ENCODE measurements around the gene ACSM5.

Gene ACSM5

GRCh38 chr16:20391045-20391444, 18.3 kb upstream of the ACSM5 start:
- Mint-ChIP-seq H3K4me1 (ENCODE audit: low read depth) (no peaks in the 10 kb centered on the region), H3K36me3 (ENCODE audit: low read depth) (no peaks in the 10 kb centered on the region), H3K27me3 (peaks cover 17% of the 10 kb centered on the region), H3K27ac (no peak overlapping the region), H3K4me3 (no peak overlapping the region), H3K9me3 (no peaks in the 10 kb centered on the region)
- no peak for DNase-seq

GRCh38 chr16:20393801-20394577, 15.3 kb upstream of the ACSM5 start:
- Mint-ChIP-seq H3K27me3 (peaks cover under 1% of the 10 kb centered on the region), H3K4me3 (no peak overlapping the region), H3K27ac (no peak overlapping the region), H3K4me1 (ENCODE audit: low read depth) (no peaks in the 10 kb centered on the region), H3K36me3 (ENCODE audit: low read depth) (no peaks in the 10 kb centered on the region), H3K9me3 (no peaks in the 10 kb centered on the region)
- DNase-seq: no peak

- no peaks in the 10 kb centered on the region for H3K27me3 Mint-ChIP-seq
- no peak overlapping the region for H3K27ac Mint-ChIP-seq
- no peak overlapping the region for H3K4me3 Mint-ChIP-seq
- no peaks in the 10 kb centered on the region for H3K36me3 Mint-ChIP-seq (ENCODE audit: low read depth)
- no peaks in the 10 kb centered on the region for H3K9me3 Mint-ChIP-seq
- no peaks in the 10 kb centered on the region for H3K4me1 Mint-ChIP-seq (ENCODE audit: low read depth)
- DNase-seq: no peak
These were observed 13.4 kb upstream of the ACSM5 start for GRCh38 chr16:20395946-20396345.

- H3K4me1 Mint-ChIP-seq (ENCODE audit: low read depth): no peaks in the 10 kb centered on the region
- no peaks in the 10 kb centered on the region for H3K27me3 Mint-ChIP-seq
- H3K36me3 Mint-ChIP-seq (ENCODE audit: low read depth): no peaks in the 10 kb centered on the region
- no peaks in the 10 kb centered on the region for H3K9me3 Mint-ChIP-seq
- H3K4me3 Mint-ChIP-seq: no peak overlapping the region
- no peak overlapping the region for H3K27ac Mint-ChIP-seq
- no peak for DNase-seq
These were observed 12.4 kb upstream of the ACSM5 start for GRCh38 chr16:20396846-20397467.

- no peaks in the 10 kb centered on the region for H3K27me3 Mint-ChIP-seq
- H3K4me3 Mint-ChIP-seq: no peak overlapping the region
- H3K9me3 Mint-ChIP-seq: no peaks in the 10 kb centered on the region
- no peak for DNase-seq
- H3K36me3 Mint-ChIP-seq (ENCODE audit: low read depth): no peaks in the 10 kb centered on the region
- no peaks in the 10 kb centered on the region for H3K4me1 Mint-ChIP-seq (ENCODE audit: low read depth)
- no peak overlapping the region for H3K27ac Mint-ChIP-seq
These were observed 11.8 kb upstream of the ACSM5 start for GRCh38 chr16:20397468-20398074.

GRCh38 chr16:20398603-20399002, 10.7 kb upstream of the ACSM5 start:
- H3K27me3 Mint-ChIP-seq: no peaks in the 10 kb centered on the region
- no peak overlapping the region for H3K4me3 Mint-ChIP-seq
- H3K4me1 Mint-ChIP-seq (ENCODE audit: low read depth): no peaks in the 10 kb centered on the region
- no peak overlapping the region for H3K27ac Mint-ChIP-seq
- no peaks in the 10 kb centered on the region for H3K36me3 Mint-ChIP-seq (ENCODE audit: low read depth)
- DNase-seq: no peak
- H3K9me3 Mint-ChIP-seq: no peaks in the 10 kb centered on the region

- Mint-ChIP-seq H3K4me3 (no peak overlapping the region), H3K27ac (no peak overlapping the region), H3K27me3 (no peaks in the 10 kb centered on the region), H3K4me1 (ENCODE audit: low read depth) (no peaks in the 10 kb centered on the region), H3K9me3 (no peaks in the 10 kb centered on the region), H3K36me3 (ENCODE audit: low read depth) (no peaks in the 10 kb centered on the region)
- no peak for DNase-seq
These were observed 10.1 kb upstream of the ACSM5 start for GRCh38 chr16:20399185-20399584.

- DNase-seq: no peak
- no peaks in the 10 kb centered on the region for H3K27me3 Mint-ChIP-seq
- no peaks in the 10 kb centered on the region for H3K36me3 Mint-ChIP-seq (ENCODE audit: low read depth)
- no peaks in the 10 kb centered on the region for H3K4me1 Mint-ChIP-seq (ENCODE audit: low read depth)
- H3K27ac Mint-ChIP-seq: no peak overlapping the region
- H3K9me3 Mint-ChIP-seq: no peaks in the 10 kb centered on the region
- H3K4me3 Mint-ChIP-seq: no peak overlapping the region
These were observed 8.3 kb upstream of the ACSM5 start for GRCh38 chr16:20401066-20401465.

GRCh38 chr16:20401475-20402016, 7.8 kb upstream of the ACSM5 start:
- Mint-ChIP-seq H3K9me3 (no peaks in the 10 kb centered on the region), H3K27ac (no peak overlapping the region), H3K4me3 (no peak overlapping the region), H3K36me3 (ENCODE audit: low read depth) (no peaks in the 10 kb centered on the region), H3K4me1 (ENCODE audit: low read depth) (no peaks in the 10 kb centered on the region), H3K27me3 (no peaks in the 10 kb centered on the region)
- DNase-seq: no peak

GRCh38 chr16:20402651-20403050, 6.7 kb upstream of the ACSM5 start:
- Mint-ChIP-seq H3K4me1 (ENCODE audit: low read depth) (no peaks in the 10 kb centered on the region), H3K36me3 (ENCODE audit: low read depth) (no peaks in the 10 kb centered on the region), H3K9me3 (no peaks in the 10 kb centered on the region), H3K27me3 (no peaks in the 10 kb centered on the region), H3K4me3 (no peak overlapping the region), H3K27ac (no peak overlapping the region)
- DNase-seq: no peak

GRCh38 chr16:20404637-20405036, 4.7 kb upstream of the ACSM5 start, which contains the start of gene PDILT:
TSS of gene PDILT (minus strand) at chr16:20404737. CDS start at chr16:20399300, 5,437 bp downstream.
- H3K4me3 Mint-ChIP-seq: no peak within 1 kb of the TSS
- peaks cover 6% of the 10 kb centered on the region for H3K27me3 Mint-ChIP-seq
- no peaks in the 10 kb centered on the region for H3K36me3 Mint-ChIP-seq (ENCODE audit: low read depth)
- no peak within 1 kb of the TSS for H3K27ac Mint-ChIP-seq
- no peaks in the 10 kb centered on the region for H3K9me3 Mint-ChIP-seq
- no peak for DNase-seq
- no peaks in the 10 kb centered on the region for H3K4me1 Mint-ChIP-seq (ENCODE audit: low read depth)

GRCh38 chr16:20410121-20410723, 888 bp downstream of the ACSM5 start:
- H3K4me3 Mint-ChIP-seq: no peak overlapping the region
- DNase-seq: no peak
- no peaks in the 10 kb centered on the region for H3K4me1 Mint-ChIP-seq (ENCODE audit: low read depth)
- no peaks in the 10 kb centered on the region for H3K9me3 Mint-ChIP-seq
- H3K27me3 Mint-ChIP-seq: peaks cover 15% of the 10 kb centered on the region
- H3K27ac Mint-ChIP-seq: no peak overlapping the region
- no peaks in the 10 kb centered on the region for H3K36me3 Mint-ChIP-seq (ENCODE audit: low read depth)

GRCh38 chr16:20411055-20411454, 1.7 kb downstream of the ACSM5 start:
- H3K36me3 Mint-ChIP-seq (ENCODE audit: low read depth): no peaks in the 10 kb centered on the region
- no peaks in the 10 kb centered on the region for H3K4me1 Mint-ChIP-seq (ENCODE audit: low read depth)

GRCh38 chr16:20415541-20415940, 6.2 kb downstream of the ACSM5 start:
- H3K9me3 Mint-ChIP-seq: no peaks in the 10 kb centered on the region
- no peak for DNase-seq
- H3K36me3 Mint-ChIP-seq (ENCODE audit: low read depth): no peaks in the 10 kb centered on the region
- H3K4me1 Mint-ChIP-seq (ENCODE audit: low read depth): no peaks in the 10 kb centered on the region
- H3K27ac Mint-ChIP-seq: no peak overlapping the region
- H3K4me3 Mint-ChIP-seq: no peak overlapping the region
- H3K27me3 Mint-ChIP-seq: peaks cover 9% of the 10 kb centered on the region

More at GRCh38 chr16:20411055-20411454, 1.7 kb downstream of the ACSM5 start:
- DNase-seq: no peak
- Mint-ChIP-seq H3K27ac (no peak overlapping the region), H3K9me3 (no peaks in the 10 kb centered on the region), H3K4me3 (no peak overlapping the region), H3K27me3 (peaks cover 15% of the 10 kb centered on the region)
